Fibroblast of skin of left biceps (primary cell): ENCODE measurements around the gene CDC42SE1.
"Not testable (repeated sequence)": the region's sequence is repeated elsewhere in the genome, so short reads cannot be mapped to it uniquely, and the experiment has no call there.

Source experiments
- DNase-seq, 2 experiments: peaks; one replicate each; pipeline ENCODE4 v3.0.0-alpha.2; 2013; ENCODE audit warnings: low read depth in 2 of 2

CDC42SE1 gene, protein sequence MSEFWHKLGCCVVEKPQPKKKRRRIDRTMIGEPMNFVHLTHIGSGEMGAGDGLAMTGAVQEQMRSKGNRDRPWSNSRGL

DNA sequence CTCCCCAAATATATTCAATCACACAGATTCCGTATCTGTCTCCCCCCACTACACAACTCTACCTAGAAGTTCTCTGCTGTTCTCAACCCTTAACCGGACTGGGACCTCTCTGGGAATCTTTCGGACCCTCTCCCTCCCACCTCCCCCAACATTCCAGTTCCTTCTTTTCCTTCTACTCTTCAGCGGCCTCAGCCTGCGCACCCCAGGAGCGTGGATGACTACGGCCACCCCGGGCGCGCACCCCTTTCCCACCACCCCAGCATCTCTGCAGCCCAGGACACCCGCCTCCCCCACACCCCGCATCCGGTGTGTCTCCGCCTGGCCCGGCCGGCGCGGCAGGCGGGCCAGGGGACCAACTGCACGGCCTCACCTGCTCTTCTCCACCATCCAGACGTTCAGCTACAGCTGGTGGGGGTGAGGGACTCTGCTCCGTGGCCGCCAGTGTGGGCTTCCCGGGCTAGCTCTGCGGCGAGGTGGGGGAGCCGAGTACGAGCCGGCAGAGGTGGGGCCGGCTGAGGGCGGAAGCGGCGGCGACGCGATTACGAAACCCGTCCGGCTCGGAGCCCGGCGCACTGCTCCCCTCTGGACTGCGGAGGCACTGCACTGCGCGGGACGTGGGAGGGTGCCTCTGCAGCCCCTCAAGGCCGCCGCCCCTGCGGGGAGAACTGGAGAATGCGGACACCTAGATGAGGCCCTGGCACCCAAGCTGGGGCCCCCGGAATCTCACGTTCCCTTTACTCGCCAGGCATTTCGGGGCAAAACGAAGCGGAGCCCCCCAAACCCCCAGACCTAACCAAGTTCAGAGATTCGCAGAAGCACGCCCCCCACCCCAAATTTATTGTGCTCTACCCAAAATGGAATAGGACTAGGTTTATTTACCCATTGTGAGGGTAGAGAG is at the start of gene CDC42SE1:
Gene CDC42SE1, minus strand, starts transcription at position 514 of the 898 bp plus-strand sequence. CDS start 3,892 bp downstream, outside the sequence.
- DNase-seq = peak in 1 of 2 experiments; percentile 34

DNA sequence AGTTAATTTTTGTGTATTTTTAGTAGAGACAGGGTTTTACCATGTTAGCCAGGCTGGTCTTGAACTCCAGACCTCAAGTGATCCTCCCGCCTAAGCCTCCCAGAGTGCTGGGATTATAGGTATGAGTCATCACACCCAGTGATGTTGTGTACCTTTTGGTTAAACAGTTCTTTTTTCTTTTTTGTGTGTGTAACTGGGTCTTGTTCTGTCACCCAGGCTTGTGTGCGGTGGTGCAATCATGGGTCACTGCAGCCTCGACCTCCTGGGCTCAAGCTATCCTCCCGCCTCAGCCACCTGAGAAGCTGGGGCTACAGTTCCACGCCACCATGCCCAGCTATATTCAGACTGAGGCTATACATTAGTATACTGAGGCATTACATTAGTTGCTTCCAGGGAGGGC is 48.9 kb upstream of the CDC42SE1 start:
- no peak for DNase-seq

DNA sequence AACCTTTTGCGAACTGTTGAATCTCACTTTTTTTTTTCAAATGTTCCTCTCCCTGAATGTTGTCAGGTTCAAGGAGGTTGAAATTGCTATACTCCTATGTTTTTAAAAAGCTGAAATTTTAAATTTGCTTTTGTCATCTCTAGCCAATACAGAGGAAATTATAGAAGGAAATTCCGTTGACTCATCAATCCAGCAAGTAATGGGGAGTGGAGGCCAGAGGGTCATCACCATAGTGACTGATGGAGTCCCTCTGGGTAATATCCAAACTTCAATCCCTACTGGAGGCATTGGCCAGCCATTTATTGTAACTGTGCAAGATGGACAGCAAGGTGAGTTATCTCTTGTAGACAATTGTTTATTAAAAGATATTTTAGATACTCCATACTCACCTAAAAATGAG is 47.5 kb upstream of the CDC42SE1 start:
- no peak for DNase-seq

DNA sequence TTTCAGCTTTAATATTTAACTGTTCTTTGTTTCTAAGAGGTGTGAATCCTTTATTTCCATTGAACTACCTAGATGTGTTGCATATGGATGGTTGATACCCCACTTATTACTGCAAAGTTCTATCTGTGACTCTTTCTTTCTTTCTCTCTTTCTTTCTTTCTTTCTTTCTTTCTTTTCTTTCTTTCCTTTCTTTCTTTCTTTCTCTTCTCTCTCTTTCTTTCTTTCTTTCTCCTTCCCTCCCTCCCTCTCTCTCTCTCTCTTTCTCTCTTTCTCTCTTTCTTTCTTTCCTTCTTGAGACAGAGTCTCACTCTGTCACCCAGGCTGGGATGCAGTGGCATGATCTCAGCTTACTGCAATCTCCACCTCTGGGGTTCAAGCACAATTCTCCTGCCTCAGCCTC is 45.2 kb upstream of the CDC42SE1 start:
- no peak for DNase-seq

DNA sequence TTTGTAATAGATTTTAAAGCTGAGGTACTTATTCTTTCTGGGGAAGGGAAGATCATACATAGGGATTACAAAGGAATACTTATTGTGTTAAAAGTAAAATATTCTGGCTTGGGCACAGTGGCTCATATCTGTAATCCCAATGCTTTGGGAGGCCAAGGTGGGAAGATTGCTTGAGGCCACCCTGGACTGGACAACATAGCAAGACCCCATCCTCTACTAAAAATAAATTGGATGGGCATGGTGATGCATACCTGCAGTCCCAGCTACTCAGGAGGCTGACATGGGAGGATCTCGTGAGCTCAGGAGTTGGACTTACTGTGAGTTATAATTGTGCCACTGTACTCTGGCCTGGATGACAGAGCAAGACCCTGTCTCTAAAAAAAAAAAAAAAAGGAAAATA is 38.7 kb upstream of the CDC42SE1 start:
- DNase-seq = no peak

DNA sequence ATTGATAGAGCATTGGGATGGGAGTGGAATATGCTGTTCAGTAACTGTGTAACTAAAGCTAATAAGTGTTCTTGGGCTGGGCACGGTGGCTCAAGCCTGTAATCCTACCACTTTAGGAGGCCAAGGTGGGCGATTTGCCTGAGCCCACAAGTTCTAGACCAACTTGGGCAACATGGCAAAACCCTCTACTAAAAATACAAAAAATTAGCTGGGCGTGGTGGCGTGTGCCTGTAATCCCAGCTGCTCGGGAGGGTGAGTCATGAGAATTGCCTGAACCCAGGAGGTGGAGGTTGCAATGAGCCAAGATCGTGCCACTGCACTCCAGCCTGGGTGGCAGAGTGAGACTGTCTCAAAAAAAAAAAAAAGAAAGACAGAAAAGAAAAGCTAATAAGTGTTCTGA is 38.0 kb upstream of the CDC42SE1 start:
- not testable (repeated sequence) for DNase-seq

DNA sequence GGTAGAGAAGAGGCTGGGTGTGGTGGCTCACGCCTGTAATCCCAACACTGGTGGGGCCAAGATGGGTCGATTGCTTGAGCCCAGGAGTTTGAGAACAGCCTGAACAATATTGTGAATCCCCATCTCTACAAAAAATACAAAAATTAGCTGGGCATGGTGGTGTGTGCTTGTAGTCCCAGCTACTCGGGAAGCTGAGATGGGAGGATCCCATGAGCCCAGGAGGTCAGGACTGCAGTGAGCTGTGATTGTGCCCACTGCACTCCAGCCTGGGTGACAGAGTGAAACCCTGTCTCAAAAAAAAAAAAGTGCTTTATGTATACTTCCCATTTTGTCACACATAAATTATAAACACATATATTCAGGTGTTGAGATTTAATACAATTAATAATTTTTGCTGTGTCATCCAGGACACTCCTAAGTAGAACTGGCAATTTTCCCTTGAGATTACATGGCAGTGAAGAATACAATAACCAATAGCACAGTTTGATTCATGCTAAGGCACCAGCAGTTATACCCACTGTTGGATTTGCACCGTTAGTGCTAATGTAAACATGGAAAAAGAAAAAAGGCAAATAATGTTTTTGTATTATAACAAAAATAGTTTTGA is 26.6 kb upstream of the CDC42SE1 start:
- no peak for DNase-seq

DNA sequence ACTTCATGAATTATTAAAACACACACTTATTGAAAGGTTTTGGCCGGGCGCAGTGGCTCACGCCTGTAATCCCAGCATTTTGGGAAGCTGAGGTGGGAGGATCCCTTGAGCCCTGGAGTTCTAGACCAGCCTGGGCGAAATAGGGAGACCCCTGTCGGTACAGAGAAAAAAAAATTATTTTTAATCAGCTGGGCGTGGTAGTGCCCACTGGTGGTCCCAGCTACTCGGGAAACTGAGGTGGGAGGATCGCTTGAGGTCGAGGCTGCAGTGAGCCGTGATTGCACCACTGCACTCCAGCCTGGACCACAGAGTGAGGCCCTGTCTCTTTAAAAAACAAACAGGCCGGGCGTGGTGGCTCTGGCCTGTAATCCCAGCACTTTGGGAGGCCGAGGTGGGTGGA is 12.8 kb upstream of the CDC42SE1 start:
- DNase-seq = no peak

DNA sequence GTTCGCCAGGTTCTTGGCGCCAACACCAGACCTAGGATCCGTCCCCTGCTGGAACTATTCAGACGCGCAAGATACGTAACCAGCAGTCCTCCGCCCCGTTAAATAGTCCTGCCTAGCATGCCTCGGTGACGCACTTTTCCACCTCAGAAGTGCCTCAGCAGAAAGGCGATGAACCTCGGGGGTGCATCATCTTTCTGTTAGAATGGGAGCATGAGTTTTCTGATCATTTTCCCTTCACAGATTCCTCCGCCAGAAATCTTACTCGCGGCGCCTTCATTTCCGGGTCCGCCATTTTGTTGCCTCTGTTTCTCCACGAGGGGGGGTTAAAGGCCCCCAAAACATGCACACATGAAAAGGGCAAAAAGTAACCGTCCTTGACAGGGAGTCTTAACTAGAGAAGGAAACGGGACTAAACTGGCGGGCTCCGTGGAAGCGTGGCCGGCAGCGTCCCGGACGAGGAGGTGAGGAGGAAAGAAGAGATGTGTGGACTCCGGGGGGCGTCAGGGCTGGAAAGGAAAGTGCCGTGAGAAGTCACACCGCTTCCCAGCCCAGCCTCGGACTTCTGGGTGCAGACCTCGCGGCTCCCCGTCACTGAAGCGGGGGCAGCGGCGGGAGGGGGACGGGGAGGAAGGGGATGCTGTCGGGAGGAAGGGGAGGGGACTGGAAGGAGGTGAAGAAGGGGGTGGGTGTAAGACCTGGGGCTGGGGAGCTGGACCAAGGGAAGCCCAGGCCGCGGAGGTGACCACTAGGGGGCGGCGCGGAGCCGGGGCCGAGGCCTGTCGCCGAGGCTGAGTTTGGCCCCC is 11.3 kb upstream of the CDC42SE1 start, which contains the start of gene GABPB2:
Gene GABPB2, plus strand, starts transcription at position 288 of the 803 bp plus-strand sequence. CDS start 17,429 bp downstream, outside the sequence.
- DNase-seq = peak; percentile 90 to 93

DNA sequence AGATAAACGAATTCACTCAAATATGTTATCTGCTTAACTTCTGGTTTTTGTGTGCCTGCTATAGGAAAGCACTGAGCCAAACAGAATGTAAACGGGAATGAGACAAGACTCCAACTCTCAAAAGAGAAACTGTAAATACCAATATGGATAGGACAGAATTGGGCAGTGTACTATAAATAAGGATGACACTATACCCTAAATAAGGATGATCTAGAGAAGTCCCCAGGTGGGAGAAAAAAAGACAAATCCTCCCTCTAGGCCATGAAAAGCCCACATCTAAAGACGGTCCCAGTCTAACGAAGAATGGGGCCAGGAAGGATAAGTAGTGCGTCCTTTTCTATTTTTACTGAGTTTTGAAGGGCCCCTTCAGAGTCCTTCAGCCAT is 9.7 kb upstream of the CDC42SE1 start:
- no peak for DNase-seq

DNA sequence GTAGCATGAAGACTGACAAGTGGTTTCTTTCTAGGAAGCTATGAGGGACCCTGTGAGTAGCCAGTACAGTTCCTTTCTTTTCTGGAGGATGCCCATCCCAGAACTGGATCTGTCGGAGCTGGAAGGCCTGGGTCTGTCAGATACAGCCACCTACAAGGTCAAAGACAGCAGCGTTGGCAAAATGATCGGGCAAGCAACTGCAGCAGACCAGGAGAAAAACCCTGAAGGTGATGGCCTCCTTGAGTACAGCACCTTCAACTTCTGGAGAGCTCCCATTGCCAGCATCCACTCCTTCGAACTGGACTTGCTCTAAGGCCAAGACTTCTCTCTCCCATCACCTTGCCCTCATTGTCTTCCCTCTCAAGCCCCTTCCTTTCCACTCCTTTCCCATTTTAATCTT is 7.8 kb upstream of the CDC42SE1 start:
- DNase-seq = no peak

DNA sequence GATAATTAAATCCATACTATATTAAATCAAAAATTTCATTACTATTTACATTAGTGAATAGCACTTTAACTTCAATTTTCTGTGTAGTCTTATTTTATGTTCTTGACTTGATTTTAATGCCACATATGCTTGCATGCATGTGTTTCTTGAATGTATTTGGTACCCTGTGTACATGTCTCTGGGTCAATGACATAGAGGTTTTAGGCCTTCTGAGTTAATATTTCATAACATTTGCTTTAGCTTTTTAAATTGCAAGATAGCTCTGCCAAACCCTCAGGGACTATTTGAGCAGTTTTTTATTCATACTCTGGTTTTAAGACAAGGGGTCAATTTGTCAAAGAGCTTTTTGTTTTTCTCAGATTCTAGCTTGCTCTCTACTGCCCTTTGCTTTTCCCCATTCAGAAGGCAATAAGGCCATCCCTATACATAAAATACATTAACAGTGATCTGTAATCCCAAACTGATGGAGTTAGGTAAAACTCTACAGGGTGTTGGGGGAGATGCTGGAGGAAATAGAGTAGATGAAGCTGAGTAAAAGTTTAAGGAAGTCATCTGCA is 5.7 kb upstream of the CDC42SE1 start:
- no peak for DNase-seq

DNA sequence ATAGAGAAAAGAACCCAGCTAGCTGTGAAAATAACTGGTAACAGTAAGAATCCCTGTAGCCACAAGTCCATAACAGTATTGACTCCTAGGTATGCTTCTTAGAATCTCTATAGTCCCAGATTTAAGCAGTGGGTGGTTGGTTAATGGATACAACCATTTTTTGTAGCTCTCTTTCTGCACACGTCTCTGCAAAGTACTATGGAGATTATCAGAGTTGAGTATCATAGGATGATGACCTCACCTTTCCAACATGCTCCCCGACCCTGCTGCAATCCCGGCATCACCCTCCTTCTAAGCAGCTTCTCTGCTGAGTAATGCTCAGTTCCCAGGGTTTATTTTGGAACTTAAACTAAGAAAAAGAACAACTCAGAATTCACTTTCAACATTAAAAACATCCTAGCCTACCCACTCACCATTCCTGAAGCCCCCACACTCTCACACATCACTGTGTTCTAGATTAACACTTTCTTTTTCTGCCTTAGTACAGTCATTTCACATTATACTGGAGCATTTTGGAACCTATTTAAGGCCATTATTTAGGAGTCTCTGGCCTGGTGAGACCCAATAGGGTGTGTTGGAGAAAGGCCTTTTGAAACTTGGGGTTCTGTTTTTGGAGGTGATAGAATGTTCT is 3.4 kb upstream of the CDC42SE1 start:
- DNase-seq = peak; percentile 44 to 50

DNA sequence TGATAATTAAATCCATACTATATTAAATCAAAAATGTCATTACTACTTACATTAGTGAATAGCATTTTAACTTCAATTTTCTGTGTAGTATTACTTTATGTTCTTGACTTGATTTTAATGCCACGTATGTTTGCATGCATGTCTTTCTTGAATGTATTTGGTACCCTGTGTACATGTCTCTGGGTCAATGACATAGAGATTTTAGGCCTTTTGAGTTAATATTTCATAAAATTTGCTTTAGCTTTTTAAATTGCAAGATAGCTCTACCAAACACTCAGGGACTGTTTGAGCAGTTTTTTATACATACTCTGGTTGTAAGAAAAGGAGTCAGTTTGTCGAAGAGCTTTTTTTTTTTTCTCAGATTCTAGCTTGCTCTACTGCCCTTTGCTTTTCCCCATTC is 2.3 kb upstream of the CDC42SE1 start:
- DNase-seq = no peak

DNA sequence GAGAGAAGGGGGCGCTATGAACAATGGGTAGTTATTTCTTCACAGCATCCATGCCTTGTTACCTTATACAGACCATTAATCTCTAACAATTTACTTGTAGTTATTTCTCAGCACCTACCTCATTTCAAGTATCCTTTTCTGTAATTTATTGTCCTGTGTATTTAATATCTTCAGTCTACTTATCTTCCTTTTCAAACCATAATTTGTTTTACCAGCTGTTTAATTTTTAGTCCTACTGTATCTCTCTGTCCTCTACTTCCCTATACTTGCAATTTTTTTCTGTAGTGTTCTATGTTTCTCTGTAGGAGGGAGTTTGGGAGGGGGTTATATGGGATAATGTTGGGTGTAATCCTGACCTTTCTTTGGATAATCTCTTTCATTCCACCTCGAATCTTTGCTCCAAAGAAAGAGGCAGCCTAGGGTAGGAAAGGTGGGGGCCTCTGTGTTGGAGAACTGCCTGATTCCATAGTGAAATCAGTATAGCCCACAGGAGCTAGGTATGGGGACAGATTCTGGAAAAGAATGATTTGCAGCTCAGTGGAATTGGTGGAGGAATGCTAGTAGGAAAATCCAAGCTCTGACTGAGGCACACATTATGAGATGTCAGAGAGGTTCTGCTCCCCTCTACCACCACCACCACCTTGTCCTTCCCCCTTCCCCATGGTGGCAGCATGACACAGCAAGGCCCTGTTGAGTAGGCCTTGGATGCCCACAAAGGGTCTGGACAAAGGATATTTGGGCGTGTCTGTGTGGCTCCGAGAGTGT is 1.4 kb upstream of the CDC42SE1 start:
- no peak for DNase-seq

DNA sequence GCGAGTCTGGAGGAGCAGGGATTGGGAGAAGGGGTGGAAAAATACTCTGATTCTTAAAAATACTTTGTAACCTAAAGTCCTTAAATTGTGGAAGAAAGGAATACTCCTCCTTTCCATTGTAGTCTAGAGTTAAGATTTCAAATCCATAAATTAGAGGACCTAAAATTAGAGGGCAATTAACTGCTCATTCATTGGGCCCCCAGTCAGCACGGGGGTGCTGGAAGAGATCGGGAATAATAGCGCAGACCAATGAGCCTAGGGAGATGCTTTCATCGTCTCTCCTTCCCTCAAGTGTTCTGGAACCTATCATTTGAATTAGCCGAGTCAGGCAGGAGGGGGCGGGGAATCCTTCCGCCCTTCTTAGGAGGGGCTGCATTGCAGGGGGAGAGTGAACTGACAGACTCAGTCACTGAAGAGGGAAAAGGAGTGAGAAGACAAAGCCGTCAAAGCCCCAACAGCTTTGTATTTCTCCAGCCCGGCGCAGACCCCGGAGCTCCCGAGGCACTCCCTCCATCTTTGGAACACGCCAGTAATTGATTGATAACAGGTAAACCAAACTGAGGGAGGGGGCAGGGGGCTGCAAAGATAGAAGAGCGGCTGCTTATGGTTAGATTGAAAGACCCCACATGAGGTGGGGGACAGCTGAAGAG is 710 bp upstream of the CDC42SE1 start, which contains the start of gene MLLT11:
Gene MLLT11, plus strand, starts transcription at position 391 of the 650 bp plus-strand sequence. CDS start 6,828 bp downstream, outside the sequence.
- DNase-seq = peak in 1 of 2 experiments; percentile 39

DNA sequence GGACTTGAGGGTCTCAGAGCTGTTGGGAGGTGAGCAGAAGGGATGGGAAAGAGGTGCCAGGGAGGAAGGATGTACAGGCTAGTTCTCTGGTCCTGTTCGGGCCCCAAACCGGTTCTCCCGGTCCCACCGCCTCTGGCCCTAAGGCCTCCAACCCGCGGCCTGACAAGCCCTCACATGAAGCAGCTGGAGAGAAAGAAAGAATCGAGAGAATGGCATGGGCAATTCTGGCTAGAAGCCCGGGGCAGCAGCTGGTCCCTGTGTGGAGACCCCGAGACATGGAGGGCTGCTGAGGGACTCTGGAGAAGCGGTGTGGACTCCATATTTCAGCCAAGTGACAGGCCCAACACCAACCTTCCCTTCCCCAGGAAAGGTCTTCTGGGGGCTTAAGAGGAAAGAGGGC is 730 bp downstream of the CDC42SE1 start:
- no peak for DNase-seq

DNA sequence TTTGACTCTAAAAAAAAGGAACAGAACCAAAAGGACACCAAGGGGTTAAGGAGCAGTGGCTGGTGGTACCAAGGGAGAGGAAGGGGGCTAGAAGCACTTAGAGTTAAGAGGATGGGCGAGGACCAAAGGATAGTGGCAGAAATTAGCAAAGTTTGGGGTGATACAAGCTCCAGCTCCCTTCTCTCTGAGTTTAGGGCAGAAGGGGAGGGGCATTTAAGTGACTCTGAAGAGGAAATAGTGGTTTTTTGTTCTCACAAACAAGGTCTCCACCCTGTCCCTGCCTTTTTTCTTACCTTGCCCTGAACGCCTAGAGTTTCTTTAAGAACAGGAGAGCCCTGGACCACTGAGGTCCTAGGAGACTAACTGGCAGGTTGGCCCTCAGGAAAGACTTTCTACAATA is 3.3 kb downstream of the CDC42SE1 start:
- DNase-seq = no peak

DNA sequence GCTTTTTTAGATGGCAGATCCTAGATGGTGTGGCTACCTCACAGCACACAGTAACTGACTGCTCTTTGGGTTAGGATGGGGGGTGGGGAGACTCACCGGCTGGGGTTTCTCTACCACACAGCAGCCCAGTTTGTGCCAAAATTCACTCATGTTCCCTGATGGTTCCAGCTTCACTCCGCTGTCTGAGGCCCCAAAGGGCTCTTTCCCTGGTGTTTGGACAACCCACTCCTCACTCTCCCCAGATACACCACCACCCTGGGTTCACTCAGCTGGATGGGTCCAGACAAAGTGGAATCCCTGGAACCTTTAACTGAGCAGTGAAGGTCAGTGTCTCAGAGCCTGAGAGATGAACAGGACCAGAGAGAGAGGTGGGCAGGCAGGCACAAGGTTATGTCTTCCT is 3.8 kb downstream of the CDC42SE1 start:
- no peak for DNase-seq
